ENCODE results near the gene CLDN7. TPM values are rescaled to one million over a fixed set of nuclear protein-coding genes. Genes with fewer than 3 reads are reported as not detected.

The CLDN7 gene
- total RNA-seq, 1 experiment from 2014 or later, result 147 TPM

DNA sequence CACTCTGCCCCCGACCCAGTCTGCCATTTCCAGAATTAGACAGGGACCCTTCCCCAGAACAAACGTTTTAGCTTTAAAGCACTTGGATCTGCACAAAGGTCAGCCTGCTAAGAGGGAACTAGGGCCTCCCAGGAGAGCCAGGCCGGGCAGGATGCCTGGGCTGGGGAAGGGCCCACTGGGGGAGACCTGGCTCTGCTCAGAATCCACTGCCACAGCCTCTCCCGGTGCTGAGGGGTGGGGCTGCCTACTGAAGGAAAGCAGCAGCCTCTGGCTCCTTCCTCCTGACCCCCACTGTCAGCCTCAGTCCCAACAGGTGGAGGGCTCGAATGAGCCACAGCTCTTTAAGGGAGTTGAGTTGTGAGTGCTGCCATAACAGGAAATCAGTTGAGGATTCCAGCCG, 30.5 kb upstream of the CLDN7 start:
- H3K27me3 ChIP-seq (ENCODE audit: low read length), result no peaks in the 10 kb centered on the region
- intact Hi-C loops (cut with micrococcal nuclease), result no loop called here
- ChIA-PET CTCF (no interaction called here), POLR2A (ENCODE audit: unreplicated experiment) (no interaction called here)
- no peak overlapping the region for H3K4me3 ChIP-seq (ENCODE audit: low read length)
- H3K4me1 ChIP-seq (ENCODE audit: insufficient read depth, low read length), result peaks cover 7% of the 10 kb centered on the region; the same call in 1 of the 2 replicates
- no peak for DNase-seq
- H3K9ac ChIP-seq (ENCODE audit: low read length), result no peak overlapping the region
- no peaks in the 10 kb centered on the region for H3F3A ChIP-seq (ENCODE audit: low read length, unreplicated experiment)
- no TSS peak for BruUV-seq (replicated peaks)
- no peak overlapping the region for H2AFZ ChIP-seq (ENCODE audit: low read length)
- no peaks in the 10 kb centered on the region for H3K36me3 ChIP-seq (ENCODE audit: low read depth, low read length)
- H3K4me2 ChIP-seq (ENCODE audit: low read length), result no peak overlapping the region
- no peaks in the 10 kb centered on the region for H3K79me2 ChIP-seq (ENCODE audit: low read length)
- no peaks in the 10 kb centered on the region for H4K20me1 ChIP-seq (ENCODE audit: low read length)
- no peak overlapping the region for H3K27ac ChIP-seq (ENCODE audit: low read length)
- H3K9me2 ChIP-seq (replicated peaks; ENCODE audit: low read length), result no peaks in the 10 kb centered on the region
- TF ChIP-seq, protein P1, sequence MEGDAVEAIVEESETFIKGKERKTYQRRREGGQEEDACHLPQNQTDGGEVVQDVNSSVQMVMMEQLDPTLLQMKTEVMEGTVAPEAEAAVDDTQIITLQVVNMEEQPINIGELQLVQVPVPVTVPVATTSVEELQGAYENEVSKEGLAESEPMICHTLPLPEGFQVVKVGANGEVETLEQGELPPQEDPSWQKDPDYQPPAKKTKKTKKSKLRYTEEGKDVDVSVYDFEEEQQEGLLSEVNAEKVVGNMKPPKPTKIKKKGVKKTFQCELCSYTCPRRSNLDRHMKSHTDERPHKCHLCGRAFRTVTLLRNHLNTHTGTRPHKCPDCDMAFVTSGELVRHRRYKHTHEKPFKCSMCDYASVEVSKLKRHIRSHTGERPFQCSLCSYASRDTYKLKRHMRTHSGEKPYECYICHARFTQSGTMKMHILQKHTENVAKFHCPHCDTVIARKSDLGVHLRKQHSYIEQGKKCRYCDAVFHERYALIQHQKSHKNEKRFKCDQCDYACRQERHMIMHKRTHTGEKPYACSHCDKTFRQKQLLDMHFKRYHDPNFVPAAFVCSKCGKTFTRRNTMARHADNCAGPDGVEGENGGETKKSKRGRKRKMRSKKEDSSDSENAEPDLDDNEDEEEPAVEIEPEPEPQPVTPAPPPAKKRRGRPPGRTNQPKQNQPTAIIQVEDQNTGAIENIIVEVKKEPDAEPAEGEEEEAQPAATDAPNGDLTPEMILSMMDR (conservative IDR thresholded peaks at IDR 0.05; ENCODE audit: low read depth, low read length), result no peak
- TF ChIP-seq EZH2phosphoT487 (IDR thresholded peaks at IDR 0.05; ENCODE audit: borderline replicate concordance, low read length), result no peak
- TF ChIP-seq EZH2 (IDR thresholded peaks at IDR 0.05; ENCODE audit: low read length, unreplicated experiment), result no peak
- H3K9me3 ChIP-seq (ENCODE audit: low read length), result no peaks in the 10 kb centered on the region
- no peak for ATAC-seq

GRCh38 chr17:7292194-7292593, 29.9 kb upstream of the CLDN7 start:
- ChIA-PET POLR2A (ENCODE audit: unreplicated experiment) (no interaction called here), CTCF (interaction anchor here (0.7 kb wide), 1 partner anchor 10 kb away, joined by 3 read pairs; no protein-coding TSS in a partner anchor)
- ATAC-seq, result no peak
- BruUV-seq (replicated peaks), result no TSS peak
- H2AFZ ChIP-seq (ENCODE audit: low read length), result no peak overlapping the region
- no peaks in the 10 kb centered on the region for H3K79me2 ChIP-seq (ENCODE audit: low read length)
- H3K4me3 ChIP-seq (ENCODE audit: low read length), result no peak overlapping the region
- H3K9ac ChIP-seq (ENCODE audit: low read length), result no peak overlapping the region
- TF ChIP-seq, protein P1 (conservative IDR thresholded peaks at IDR 0.05; ENCODE audit: low read depth, low read length), result no peak
- TF ChIP-seq EZH2phosphoT487 (IDR thresholded peaks at IDR 0.05; ENCODE audit: borderline replicate concordance, low read length), result no peak
- TF ChIP-seq EZH2 (IDR thresholded peaks at IDR 0.05; ENCODE audit: low read length, unreplicated experiment), result no peak
- intact Hi-C loops (cut with micrococcal nuclease), result no loop called here
- H3K36me3 ChIP-seq (ENCODE audit: low read depth, low read length), result no peaks in the 10 kb centered on the region
- H3K9me2 ChIP-seq (replicated peaks; ENCODE audit: low read length), result no peaks in the 10 kb centered on the region
- H3F3A ChIP-seq (ENCODE audit: low read length, unreplicated experiment), result no peaks in the 10 kb centered on the region
- no peak overlapping the region for H3K27ac ChIP-seq (ENCODE audit: low read length)
- no peaks in the 10 kb centered on the region for H3K9me3 ChIP-seq (ENCODE audit: low read length)
- H3K4me2 ChIP-seq (ENCODE audit: low read length), result no peak overlapping the region
- H4K20me1 ChIP-seq (ENCODE audit: low read length), result no peaks in the 10 kb centered on the region
- DNase-seq, result no peak
- H3K27me3 ChIP-seq (ENCODE audit: low read length), result no peaks in the 10 kb centered on the region
- peaks cover 7% of the 10 kb centered on the region; the same call in 1 of the 2 replicates for H3K4me1 ChIP-seq (ENCODE audit: insufficient read depth, low read length)

DNA sequence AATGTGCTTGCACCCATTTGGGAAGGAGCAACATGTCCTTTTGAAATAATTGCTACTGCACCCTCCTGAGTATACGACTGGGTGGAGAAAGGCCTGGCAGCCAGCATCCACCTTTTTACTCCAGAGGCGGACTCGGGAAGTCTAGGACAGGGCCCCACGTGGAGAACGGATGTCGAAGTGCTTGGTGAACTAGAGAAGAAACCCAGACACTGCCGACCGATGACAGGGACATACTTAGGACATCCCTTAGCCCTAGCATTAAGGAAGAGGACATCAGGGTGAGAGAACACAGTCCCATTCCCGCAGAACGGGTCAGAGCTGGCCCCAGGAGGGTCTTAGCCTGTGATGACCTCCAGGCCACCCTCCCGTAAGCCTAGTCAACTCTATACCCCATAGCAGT, 28.4 kb upstream of the CLDN7 start:
- CTCF ChIA-PET, result no interaction called here
- H3K4me1 ChIP-seq (ENCODE audit: insufficient read depth, low read length), result peaks cover 3% of the 10 kb centered on the region; the same call in 1 of the 2 replicates
- no peaks in the 10 kb centered on the region for H3K27me3 ChIP-seq (ENCODE audit: low read length)
- POLR2A ChIA-PET (ENCODE audit: unreplicated experiment), result no interaction called here
- H3K9me3 ChIP-seq (ENCODE audit: low read length), result no peaks in the 10 kb centered on the region
- H3F3A ChIP-seq (ENCODE audit: low read length, unreplicated experiment), result no peaks in the 10 kb centered on the region
- H3K4me2 ChIP-seq (ENCODE audit: low read length), result no peak overlapping the region
- no peak overlapping the region for H3K9ac ChIP-seq (ENCODE audit: low read length)
- no peak overlapping the region for H3K4me3 ChIP-seq (ENCODE audit: low read length)
- H3K27ac ChIP-seq (ENCODE audit: low read length), result no peak overlapping the region
- no TSS peak for BruUV-seq (replicated peaks)
- no peaks in the 10 kb centered on the region for H4K20me1 ChIP-seq (ENCODE audit: low read length)
- no peak overlapping the region for H2AFZ ChIP-seq (ENCODE audit: low read length)
- no peaks in the 10 kb centered on the region for H3K79me2 ChIP-seq (ENCODE audit: low read length)
- intact Hi-C loops (cut with micrococcal nuclease), result no loop called here
- no peak for DNase-seq
- H3K9me2 ChIP-seq (replicated peaks; ENCODE audit: low read length), result no peaks in the 10 kb centered on the region
- ATAC-seq, result no peak
- no peaks in the 10 kb centered on the region for H3K36me3 ChIP-seq (ENCODE audit: low read depth, low read length)
- TF ChIP-seq, protein P1 (conservative IDR thresholded peaks at IDR 0.05; ENCODE audit: low read depth, low read length), result no peak
- TF ChIP-seq EZH2 (IDR thresholded peaks at IDR 0.05; ENCODE audit: low read length, unreplicated experiment) (no peak), EZH2phosphoT487 (IDR thresholded peaks at IDR 0.05; ENCODE audit: borderline replicate concordance, low read length) (no peak)
